Measurements from ENCODE around the gene GRIK4.

GRCh38 chr11:120881596-120881995 is 370.0 kb downstream of the GRIK4 start:
- no peak for TF ChIP-seq CTCF (conservative IDR thresholded peaks at IDR 0.05 in 1 of 2, IDR thresholded peaks at IDR 0.05 in 1 of 2; ENCODE audit: extremely low read depth in 1 of 2, insufficient read depth in 1 of 2, low read depth in 1 of 2, low read length in 2 of 2)
- TF ChIP-seq EZH2 (IDR thresholded peaks at IDR 0.05; ENCODE audit: borderline replicate concordance, low read length): no peak

Data from mammary epithelial cell (primary cell).